ENCODE data around the gene TBCD.

TBCD gene

DNA sequence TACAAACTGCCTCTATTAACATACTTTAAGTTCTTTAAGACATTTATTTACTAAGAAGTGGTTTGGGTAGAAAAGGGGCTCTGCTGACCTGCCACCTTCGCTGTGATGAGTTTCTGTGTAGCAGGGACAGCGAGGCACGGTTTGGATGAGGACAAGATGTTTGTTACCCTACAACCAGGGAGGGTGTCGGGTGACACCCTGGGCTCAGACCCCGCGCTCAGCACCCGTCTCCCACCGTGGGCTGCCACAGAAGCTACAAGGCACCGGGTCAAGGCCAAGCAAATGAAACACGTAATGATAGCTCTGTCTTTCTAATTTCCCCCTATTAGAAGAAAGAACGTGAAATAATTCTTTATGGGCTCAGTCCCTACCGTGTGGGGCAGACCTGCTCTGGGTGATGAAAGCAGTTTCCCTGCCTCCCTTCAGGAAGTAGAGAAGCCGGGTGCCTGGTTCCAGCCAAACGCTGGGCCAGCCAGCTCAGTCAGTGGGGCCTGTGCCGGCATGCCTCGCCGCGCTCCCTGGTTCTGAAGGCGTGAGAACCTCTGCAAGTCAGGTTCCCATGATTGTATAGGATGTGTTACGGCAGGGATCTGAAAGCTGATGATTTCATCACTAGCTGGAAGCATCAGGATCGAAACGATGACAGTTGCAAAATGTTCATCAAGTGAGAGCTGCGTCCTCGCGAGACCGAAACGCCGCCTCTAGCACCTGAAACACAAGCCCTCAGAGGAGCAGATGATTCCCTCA, 84.1 kb downstream of the TBCD start:
- no peak for DNase-seq

DNA sequence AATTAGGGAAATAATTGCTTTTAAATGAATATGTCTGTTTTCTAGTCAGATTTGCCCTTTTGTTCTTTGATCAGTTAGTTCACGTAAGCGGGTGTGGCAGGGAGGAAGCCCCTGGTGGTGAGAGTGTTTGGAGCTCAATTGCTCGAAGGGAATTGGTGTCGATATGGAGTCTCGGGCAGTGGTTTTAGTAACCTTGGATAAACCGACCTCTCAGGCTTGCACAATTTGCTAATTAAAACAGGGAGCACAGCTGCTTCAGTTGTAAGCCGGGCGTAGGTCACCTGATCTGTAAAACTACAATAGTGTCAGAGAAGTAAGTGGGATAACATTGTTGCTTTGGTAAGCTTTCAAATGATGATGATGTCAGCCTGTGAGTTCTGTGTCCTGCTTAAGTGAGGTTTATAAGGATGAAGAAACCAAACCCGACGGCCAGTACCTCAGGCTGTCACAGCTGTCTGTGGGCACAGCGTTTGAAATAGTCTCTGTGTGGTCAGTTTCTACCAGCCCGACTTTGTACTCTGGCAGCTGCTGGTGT, 85.0 kb downstream of the TBCD start:
- DNase-seq = no peak

- no peak for DNase-seq
These were observed 85.9 kb downstream of the TBCD start for GRCh38 chr17:82837586-82838320.

DNA sequence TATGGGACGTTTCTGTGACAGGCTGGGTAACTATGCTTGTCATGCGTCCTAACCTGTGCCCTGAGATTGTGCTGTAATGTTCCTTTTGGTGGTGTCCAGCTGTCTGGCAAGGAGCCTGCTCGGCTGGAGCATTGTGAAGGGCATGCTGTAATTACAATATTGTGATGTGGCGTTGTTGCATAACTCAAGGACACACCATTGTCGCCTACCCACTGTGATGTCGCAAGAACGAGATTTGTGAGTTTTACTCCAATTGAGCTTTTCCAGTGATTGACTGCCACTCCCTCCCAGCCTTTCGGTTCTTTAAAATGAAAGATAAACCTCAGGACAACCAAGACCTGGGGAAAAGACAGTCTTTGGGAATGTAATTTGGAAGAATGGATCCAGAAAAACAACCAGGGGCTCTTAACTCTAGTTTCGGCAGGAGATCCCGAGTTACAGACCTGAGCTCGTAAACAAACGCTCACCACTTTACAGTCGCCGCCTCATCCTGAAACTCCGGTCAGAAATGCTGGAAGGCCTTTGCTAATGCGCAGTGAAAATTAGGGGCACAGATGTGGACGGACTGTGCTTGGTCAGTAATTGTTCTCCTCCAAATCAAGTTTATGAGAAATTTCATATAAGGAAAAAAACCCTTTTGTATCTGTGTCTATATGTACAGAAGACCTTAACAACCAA, 86.7 kb downstream of the TBCD start:
- DNase-seq = peak in 1 of 2 donors; percentile 43

- no peak for DNase-seq
These were observed 87.9 kb downstream of the TBCD start, which contains the start of gene ZNF750 for GRCh38 chr17:82839617-82840292. Gene ZNF750 (minus strand): TSS chr17:82840022. CDS start chr17:82832454, 7,568 bp downstream.

- DNase-seq = no peak
These were observed 88.6 kb downstream of the TBCD start for GRCh38 chr17:82840431-82840831.

GRCh38 chr17:82841921-82842596, 90.2 kb downstream of the TBCD start:
- no peak for DNase-seq

- DNase-seq = no peak
These were observed 92.2 kb downstream of the TBCD start for GRCh38 chr17:82843904-82844680.

- DNase-seq = no peak
These were observed 92.9 kb downstream of the TBCD start for GRCh38 chr17:82844796-82845162.

DNA sequence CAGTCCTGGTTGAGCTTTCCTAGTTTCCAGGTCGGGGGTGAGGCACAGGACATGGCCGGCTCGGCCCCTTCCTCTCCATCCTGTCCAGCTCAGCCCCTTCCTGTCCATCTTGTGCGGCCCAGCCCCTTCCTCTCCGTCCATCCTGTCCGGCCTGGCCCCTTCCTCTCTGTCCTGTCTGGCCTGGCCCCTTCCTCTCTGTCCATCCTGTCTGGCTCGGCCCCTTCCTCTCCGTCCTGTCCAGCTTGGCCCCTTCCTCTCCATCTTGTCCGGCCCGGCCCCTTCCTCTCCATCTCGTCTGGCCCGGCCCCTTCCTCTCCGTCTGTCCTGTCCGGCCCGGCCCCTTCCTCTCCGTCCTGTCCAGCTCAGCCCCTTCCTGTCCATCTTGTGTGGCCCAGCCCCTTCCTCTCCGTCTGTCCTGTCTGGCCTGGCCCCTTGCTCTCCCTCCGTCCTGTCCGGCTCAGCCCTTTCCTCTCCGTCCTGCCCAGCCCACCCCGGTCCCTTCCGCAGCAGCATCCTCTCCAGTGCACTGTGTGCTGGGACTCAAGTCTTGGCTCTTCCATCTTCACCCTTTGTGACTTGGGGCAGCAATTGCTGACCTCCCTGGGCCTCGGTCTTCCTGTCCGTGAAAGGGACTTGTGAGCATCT, 93.4 kb downstream of the TBCD start:
- no peak for DNase-seq

- DNase-seq = no peak
These were observed 94.3 kb downstream of the TBCD start for GRCh38 chr17:82846061-82846691.

- DNase-seq = peak; percentile 54 to 60
These were observed 96.2 kb downstream of the TBCD start for GRCh38 chr17:82848022-82848592.

GRCh38 chr17:82849076-82849945, 97.4 kb downstream of the TBCD start:
- no peak for DNase-seq

- DNase-seq = no peak
These were observed 99.5 kb downstream of the TBCD start for GRCh38 chr17:82851381-82851780.

DNA sequence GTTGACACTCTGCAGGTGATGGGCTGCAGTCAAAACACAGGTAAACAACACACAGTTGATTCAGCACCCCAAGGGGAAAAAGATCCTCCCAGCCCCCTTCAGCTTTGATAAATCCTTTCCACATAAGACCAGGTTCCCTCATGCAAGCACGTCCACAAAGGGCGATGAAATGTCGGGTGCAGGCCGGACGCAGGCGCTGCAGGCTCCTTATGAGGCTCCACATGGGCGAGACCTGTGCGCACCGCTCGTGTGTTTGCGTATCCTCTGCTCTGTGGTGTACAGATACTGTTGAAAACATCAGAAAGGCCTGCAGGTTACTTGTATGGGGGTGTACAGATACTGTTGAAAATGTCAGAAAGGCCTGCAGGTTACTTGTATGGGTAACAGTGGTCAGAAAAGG, 102.4 kb downstream of the TBCD start:
- no peak for DNase-seq

DNA sequence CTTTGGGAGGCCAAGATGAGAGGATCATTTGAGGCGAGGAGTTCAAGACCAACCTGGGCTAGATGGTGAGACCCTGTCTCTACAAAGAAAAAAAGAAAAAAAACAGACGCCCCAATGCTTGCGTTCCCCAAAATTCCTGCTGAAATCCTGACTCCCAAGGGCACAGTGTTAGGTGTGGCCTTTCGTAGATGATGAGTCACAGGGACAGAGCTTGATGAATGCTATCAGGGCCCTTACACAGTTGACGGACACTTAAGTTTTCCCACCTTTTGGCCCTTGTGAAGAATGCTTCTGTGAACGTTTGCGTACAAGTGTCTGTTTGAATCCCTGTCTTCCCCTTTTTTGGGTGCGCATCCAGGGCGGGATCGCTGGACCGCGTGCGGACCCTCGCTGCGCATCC, 104.5 kb downstream of the TBCD start:
- DNase-seq = no peak

GRCh38 chr17:82858376-82859126, 106.7 kb downstream of the TBCD start:
- peak; percentile 35 to 46 for DNase-seq

All from CD4-positive, alpha-beta T cell treated with Interleukin-1 beta for 1 hour (primary cell).